ENCODE measurements around the gene SLC35G3.

SLC35G3 gene

DNA sequence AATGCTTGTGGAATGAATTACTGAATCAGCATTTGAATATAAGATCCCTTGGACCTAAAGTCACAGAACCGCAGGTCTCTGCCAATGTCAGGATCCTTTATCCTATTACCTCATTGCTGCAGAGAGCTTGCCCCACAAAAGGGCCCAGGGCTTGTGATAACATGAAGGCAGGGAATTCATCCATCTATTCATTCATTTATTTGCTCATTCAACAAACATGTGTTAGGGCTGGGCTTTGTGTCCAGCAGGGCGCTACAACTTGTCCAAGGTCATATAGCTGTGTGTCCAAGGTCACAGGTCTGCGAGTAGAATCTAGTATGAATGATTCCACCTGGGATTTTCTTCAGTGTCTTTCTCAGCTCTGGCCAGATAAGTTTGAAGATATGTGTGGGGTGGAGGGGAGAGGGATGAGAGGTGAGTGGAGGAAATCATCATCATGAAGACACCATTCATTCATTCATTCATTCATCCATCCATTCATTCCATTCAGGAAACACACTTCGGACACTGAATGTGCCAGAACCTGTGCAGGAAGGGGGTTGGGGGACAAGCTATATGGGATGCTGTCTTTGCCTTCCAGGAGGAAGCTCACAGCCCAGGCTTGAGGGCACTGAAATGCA is 47.9 kb downstream of the SLC35G3 start (continued):
- TF ChIP-seq, protein P1, sequence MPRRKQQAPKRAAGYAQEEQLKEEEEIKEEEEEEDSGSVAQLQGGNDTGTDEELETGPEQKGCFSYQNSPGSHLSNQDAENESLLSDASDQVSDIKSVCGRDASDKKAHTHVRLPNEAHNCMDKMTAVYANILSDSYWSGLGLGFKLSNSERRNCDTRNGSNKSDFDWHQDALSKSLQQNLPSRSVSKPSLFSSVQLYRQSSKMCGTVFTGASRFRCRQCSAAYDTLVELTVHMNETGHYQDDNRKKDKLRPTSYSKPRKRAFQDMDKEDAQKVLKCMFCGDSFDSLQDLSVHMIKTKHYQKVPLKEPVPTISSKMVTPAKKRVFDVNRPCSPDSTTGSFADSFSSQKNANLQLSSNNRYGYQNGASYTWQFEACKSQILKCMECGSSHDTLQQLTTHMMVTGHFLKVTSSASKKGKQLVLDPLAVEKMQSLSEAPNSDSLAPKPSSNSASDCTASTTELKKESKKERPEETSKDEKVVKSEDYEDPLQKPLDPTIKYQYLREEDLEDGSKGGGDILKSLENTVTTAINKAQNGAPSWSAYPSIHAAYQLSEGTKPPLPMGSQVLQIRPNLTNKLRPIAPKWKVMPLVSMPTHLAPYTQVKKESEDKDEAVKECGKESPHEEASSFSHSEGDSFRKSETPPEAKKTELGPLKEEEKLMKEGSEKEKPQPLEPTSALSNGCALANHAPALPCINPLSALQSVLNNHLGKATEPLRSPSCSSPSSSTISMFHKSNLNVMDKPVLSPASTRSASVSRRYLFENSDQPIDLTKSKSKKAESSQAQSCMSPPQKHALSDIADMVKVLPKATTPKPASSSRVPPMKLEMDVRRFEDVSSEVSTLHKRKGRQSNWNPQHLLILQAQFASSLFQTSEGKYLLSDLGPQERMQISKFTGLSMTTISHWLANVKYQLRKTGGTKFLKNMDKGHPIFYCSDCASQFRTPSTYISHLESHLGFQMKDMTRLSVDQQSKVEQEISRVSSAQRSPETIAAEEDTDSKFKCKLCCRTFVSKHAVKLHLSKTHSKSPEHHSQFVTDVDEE (CRISPR knock-in tag; IDR thresholded peaks at IDR 0.05) = no peak
- TF ChIP-seq TCF4 (CRISPR knock-in tag; IDR thresholded peaks at IDR 0.05; ENCODE audit: borderline replicate concordance) = no peak
- TF ChIP-seq ZNF565 (CRISPR knock-in tag; conservative IDR thresholded peaks at IDR 0.05; ENCODE audit: low read depth) = no peak
- TF ChIP-seq PPARA (CRISPR knock-in tag; IDR thresholded peaks at IDR 0.05; ENCODE audit: borderline replicate concordance) = no peak
- no peak for TF ChIP-seq ZNF8 (CRISPR knock-in tag; IDR thresholded peaks at IDR 0.05)
- no peak for TF ChIP-seq SNAI2 (CRISPR knock-in tag; IDR thresholded peaks at IDR 0.05)
- TF ChIP-seq OSR1 (CRISPR knock-in tag; IDR thresholded peaks at IDR 0.05) = no peak
- TF ChIP-seq, protein P2, sequence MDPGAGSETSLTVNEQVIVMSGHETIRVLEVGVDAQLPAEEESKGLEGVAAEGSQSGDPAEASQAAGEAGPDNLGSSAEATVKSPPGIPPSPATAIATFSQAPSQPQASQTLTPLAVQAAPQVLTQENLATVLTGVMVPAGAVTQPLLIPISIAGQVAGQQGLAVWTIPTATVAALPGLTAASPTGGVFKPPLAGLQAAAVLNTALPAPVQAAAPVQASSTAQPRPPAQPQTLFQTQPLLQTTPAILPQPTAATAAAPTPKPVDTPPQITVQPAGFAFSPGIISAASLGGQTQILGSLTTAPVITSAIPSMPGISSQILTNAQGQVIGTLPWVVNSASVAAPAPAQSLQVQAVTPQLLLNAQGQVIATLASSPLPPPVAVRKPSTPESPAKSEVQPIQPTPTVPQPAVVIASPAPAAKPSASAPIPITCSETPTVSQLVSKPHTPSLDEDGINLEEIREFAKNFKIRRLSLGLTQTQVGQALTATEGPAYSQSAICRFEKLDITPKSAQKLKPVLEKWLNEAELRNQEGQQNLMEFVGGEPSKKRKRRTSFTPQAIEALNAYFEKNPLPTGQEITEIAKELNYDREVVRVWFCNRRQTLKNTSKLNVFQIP (CRISPR knock-in tag; IDR thresholded peaks at IDR 0.05; ENCODE audit: borderline replicate concordance, low read depth) = no peak
- TF ChIP-seq ZFP30 (CRISPR knock-in tag; IDR thresholded peaks at IDR 0.05) = no peak

DNA sequence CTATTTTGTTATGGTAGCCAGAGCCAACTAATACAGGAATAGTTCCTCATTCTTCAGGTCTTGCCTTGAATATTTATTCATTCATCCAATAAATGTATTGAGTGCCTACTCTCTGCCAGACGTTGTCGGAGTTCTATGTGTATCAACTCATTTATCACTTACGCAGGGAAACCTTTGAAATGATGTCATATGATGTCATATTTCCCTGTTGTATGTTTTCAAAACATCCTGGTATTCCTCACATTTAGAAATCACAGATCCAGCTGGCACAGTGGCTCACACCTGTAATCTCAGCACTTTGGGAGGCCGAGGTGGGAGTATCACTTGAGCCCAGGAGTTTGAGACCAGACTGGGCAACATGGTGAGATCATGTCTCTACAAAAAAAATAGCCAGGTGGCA is 49.4 kb downstream of the SLC35G3 start:
- TF ChIP-seq, protein P3, sequence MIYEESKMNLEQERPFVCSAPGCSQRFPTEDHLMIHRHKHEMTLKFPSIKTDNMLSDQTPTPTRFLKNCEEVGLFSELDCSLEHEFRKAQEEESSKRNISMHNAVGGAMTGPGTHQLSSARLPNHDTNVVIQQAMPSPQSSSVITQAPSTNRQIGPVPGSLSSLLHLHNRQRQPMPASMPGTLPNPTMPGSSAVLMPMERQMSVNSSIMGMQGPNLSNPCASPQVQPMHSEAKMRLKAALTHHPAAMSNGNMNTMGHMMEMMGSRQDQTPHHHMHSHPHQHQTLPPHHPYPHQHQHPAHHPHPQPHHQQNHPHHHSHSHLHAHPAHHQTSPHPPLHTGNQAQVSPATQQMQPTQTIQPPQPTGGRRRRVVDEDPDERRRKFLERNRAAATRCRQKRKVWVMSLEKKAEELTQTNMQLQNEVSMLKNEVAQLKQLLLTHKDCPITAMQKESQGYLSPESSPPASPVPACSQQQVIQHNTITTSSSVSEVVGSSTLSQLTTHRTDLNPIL (CRISPR knock-in tag; IDR thresholded peaks at IDR 0.05; ENCODE audit: low read depth) = no peak
- TF ChIP-seq ESRRG (CRISPR knock-in tag; IDR thresholded peaks at IDR 0.05) = no peak
- TF ChIP-seq ZFP3 (CRISPR knock-in tag; IDR thresholded peaks at IDR 0.05) = no peak
- no peak for TF ChIP-seq TCF4 (CRISPR knock-in tag; IDR thresholded peaks at IDR 0.05; ENCODE audit: borderline replicate concordance)
- TF ChIP-seq ZNF70 (CRISPR knock-in tag; IDR thresholded peaks at IDR 0.05) = no peak
- no peak for TF ChIP-seq ZNF565 (CRISPR knock-in tag; conservative IDR thresholded peaks at IDR 0.05; ENCODE audit: low read depth)
- no peak for TF ChIP-seq CSDC2 (CRISPR knock-in tag; IDR thresholded peaks at IDR 0.05)
- no peak for TF ChIP-seq ZFP30 (CRISPR knock-in tag; IDR thresholded peaks at IDR 0.05)
- TF ChIP-seq, protein P4, sequence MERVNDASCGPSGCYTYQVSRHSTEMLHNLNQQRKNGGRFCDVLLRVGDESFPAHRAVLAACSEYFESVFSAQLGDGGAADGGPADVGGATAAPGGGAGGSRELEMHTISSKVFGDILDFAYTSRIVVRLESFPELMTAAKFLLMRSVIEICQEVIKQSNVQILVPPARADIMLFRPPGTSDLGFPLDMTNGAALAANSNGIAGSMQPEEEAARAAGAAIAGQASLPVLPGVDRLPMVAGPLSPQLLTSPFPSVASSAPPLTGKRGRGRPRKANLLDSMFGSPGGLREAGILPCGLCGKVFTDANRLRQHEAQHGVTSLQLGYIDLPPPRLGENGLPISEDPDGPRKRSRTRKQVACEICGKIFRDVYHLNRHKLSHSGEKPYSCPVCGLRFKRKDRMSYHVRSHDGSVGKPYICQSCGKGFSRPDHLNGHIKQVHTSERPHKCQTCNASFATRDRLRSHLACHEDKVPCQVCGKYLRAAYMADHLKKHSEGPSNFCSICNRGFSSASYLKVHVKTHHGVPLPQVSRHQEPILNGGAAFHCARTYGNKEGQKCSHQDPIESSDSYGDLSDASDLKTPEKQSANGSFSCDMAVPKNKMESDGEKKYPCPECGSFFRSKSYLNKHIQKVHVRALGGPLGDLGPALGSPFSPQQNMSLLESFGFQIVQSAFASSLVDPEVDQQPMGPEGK (CRISPR knock-in tag; IDR thresholded peaks at IDR 0.05; ENCODE audit: borderline replicate concordance) = no peak
- TF ChIP-seq BACH2 (CRISPR knock-in tag; IDR thresholded peaks at IDR 0.05; ENCODE audit: borderline replicate concordance) = no peak
- TF ChIP-seq, protein P5, sequence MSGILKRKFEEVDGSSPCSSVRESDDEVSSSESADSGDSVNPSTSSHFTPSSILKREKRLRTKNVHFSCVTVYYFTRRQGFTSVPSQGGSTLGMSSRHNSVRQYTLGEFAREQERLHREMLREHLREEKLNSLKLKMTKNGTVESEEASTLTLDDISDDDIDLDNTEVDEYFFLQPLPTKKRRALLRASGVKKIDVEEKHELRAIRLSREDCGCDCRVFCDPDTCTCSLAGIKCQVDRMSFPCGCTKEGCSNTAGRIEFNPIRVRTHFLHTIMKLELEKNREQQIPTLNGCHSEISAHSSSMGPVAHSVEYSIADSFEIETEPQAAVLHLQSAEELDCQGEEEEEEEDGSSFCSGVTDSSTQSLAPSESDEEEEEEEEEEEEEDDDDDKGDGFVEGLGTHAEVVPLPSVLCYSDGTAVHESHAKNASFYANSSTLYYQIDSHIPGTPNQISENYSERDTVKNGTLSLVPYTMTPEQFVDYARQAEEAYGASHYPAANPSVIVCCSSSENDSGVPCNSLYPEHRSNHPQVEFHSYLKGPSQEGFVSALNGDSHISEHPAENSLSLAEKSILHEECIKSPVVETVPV (CRISPR knock-in tag; IDR thresholded peaks at IDR 0.05) = no peak
- TF ChIP-seq ARNTL (CRISPR knock-in tag; IDR thresholded peaks at IDR 0.05; ENCODE audit: borderline replicate concordance, low read depth) = no peak
- no peak for TF ChIP-seq TOX (CRISPR knock-in tag; IDR thresholded peaks at IDR 0.05; ENCODE audit: borderline replicate concordance)
- TF ChIP-seq GLIS3 (CRISPR knock-in tag; IDR thresholded peaks at IDR 0.05) = no peak
- no peak for TF ChIP-seq RARB (CRISPR knock-in tag; IDR thresholded peaks at IDR 0.05)
- TF ChIP-seq PPARA (CRISPR knock-in tag; IDR thresholded peaks at IDR 0.05; ENCODE audit: borderline replicate concordance) = no peak
- no peak for TF ChIP-seq OSR1 (CRISPR knock-in tag; IDR thresholded peaks at IDR 0.05)
- TF ChIP-seq ZC3H10 (CRISPR knock-in tag; IDR thresholded peaks at IDR 0.05) = no peak
- no peak for ATAC-seq
